Activated CD8-positive, alpha-beta T cell treated with anti-CD3 and anti-CD28 coated beads, Interleukin-2, amount 10 ng/mL, durations not matched to agents 7 days and 5 days (primary cell): ENCODE measurements around the gene HDAC4. TPM values are rescaled to one million over a fixed set of nuclear protein-coding genes. Genes with fewer than 3 reads are reported as not detected.
A peak's percentile ranks its signal among the peaks of the same experiment; 100 is the strongest.

ENCODE experiments used
- ATAC-seq: fragments of 150-1000 bp; cut with Tn5 transposase; one replicate; pipeline ENCODE4 v1.10.0; 2021; ENCODE audit warnings: moderate library complexity
- CTCF ChIA-PET: fragments of 350-600 bp; sonication (Branson Sonifier 250); formaldehyde crosslinking; loops from one replicate; lab custom pipeline; 2021; ENCODE audit warnings: antibody characterized with exemption; lab: Charles Lee
- POLR2A ChIA-PET: fragments of 350-600 bp; sonication (Branson Sonifier 250); formaldehyde crosslinking; loops from one replicate; lab custom pipeline; 2021; ENCODE audit warnings: antibody characterized with exemption; lab: Charles Lee
- DNase-seq: peaks from one replicate; pipeline ENCODE4 v3.0.0-alpha.2; 2020
- H3K27ac Mint-ChIP-seq: one replicate; pipeline ENCODE4 v1.8.0; 2021; ENCODE audit warnings: mild to moderate bottlenecking, mixed read lengths
- H3K27me3 Mint-ChIP-seq: one replicate; pipeline ENCODE4 v1.8.0; 2021; ENCODE audit warnings: low read depth, mixed read lengths
- H3K36me3 Mint-ChIP-seq: one replicate; pipeline ENCODE4 v1.8.0; 2021; ENCODE audit warnings: low read depth, mixed read lengths
- H3K4me1 Mint-ChIP-seq: one replicate; pipeline ENCODE4 v1.8.0; 2021; ENCODE audit warnings: low read depth, mixed read lengths
- H3K4me3 Mint-ChIP-seq: one replicate; pipeline ENCODE4 v1.8.0; 2021; ENCODE audit warnings: mild to moderate bottlenecking, mixed read lengths
- H3K9me3 Mint-ChIP-seq: one replicate; pipeline ENCODE4 v1.8.0; 2022; ENCODE audit warnings: mixed read lengths; ENCODE audit not compliant: insufficient read depth
- total RNA-seq, 2 experiments: library from RNA; stranded (reverse); gene quantifications; one replicate each; pipeline ENCODE4 v1.2.3, GENCODE V29; 2021

HDAC4 gene
- total RNA-seq, 2 experiments from 2014 or later: 50.7 to 58.8 TPM

DNA sequence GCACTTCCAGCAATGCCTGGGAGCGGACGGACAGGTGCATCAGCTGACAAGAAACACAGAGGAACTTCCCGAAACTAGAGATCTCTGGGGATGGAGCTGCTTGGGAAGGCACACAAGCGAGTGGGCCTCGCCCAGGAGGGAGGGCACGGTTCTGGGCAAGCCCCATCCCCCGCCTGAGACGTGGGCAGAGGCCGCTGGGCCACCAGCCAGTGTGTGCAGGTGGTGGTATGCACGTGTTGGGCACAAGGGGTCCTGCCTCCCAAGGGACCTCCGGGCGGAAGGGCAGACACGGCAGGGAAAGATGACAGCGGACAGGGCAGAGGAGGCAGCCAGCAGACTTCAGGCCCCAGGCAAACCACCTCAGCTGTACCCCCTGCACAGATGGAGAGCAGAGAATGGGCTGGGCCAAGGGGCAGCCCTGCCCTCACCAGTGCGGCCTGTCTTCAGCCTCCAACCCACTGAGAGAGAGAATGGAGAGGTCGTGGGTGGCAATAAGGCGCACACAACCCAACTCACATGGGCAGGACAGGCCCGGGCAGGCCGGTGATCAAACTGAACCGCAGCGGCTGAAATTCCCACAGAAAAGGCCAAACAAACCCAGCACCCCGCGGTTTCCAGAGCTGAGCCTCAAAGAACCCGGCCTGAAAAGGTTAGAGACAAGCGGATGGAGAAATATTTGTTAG, 51.2 kb downstream of the HDAC4 start:
- POLR2A ChIA-PET: no interaction called here
- Mint-ChIP-seq H3K27me3 (no peaks in the 10 kb centered on the region), H3K36me3 (peaks cover 22% of the 10 kb centered on the region), H3K9me3 (peaks cover 2% of the 10 kb centered on the region), H3K27ac (no peak overlapping the region), H3K4me1 (peaks cover 6% of the 10 kb centered on the region), H3K4me3 (no peak overlapping the region)
- CTCF ChIA-PET: interaction anchor here (1.3 kb wide), 1 partner anchor 10 kb away, joined by 4 read pairs; no protein-coding TSS in a partner anchor
- no peak for DNase-seq
- ATAC-seq: no peak

DNA sequence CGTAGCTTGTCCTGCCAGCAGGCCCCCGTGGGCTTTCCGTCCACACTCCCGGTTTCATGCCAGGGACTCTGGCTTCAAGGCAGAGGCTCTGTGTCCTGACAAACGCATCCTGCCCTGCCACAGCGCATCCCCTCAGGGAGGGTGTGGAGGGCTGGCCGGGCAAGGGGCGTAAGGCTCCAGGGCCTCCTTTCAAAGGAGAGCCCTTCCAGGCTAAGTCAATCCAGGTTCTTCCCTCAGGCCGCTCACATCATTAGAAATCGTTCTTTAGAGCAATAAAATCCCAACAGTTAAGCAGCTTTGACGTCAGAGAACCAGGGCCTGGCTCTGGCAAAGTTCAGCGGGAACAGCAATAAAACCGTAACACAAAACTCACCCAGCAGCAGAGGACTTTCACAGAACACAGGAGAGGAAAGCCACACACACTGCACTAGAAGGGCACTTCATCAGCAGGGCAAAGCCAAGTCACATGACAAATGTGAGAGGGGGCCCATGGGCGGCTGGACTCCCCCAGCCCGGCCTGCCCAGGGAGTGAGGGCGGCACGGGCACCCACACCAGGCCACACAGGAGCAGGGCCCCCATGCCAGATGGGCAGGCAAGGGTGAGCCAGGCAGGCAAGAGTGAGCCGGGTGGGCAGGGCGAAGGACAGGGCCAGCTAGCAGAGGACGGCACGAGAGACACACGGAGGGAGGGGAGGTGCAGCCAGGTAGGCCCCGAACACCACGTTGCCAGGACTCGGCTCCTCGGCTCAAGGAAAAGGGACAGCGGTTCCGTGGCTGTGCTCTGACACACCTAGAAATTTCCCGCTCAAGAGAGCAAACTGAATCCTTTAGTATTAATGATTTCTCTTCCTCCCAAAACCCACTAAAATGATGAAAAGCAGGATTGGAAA, 52.0 kb downstream of the HDAC4 start:
- ATAC-seq (no peak), DNase-seq (no peak)
- Mint-ChIP-seq H3K4me3 (no peak overlapping the region), H3K4me1 (peaks cover 6% of the 10 kb centered on the region), H3K9me3 (no peaks in the 10 kb centered on the region), H3K27me3 (no peaks in the 10 kb centered on the region), H3K27ac (no peak overlapping the region), H3K36me3 (peaks cover 17% of the 10 kb centered on the region)
- ChIA-PET CTCF (no interaction called here), POLR2A (no interaction called here)

DNA sequence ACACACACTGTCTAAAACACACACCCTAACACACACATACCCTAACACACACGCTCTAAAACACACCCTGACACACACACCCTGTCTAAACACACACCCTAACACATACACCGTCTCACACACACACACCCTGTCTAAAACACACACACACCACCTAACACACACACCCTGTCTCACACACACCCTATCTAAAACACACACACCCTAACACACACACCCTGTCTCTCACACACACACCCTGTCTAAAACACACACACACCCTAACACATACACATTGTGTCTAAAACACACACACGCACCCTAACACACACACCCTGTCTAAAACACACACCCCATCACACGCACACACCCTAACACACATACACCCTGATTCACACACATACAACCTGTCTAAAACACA, 54.1 kb downstream of the HDAC4 start:
- no peak for ATAC-seq
- DNase-seq: no peak
- Mint-ChIP-seq H3K27ac (no peak overlapping the region), H3K4me1 (no peaks in the 10 kb centered on the region), H3K36me3 (peaks cover 7% of the 10 kb centered on the region), H3K9me3 (no peaks in the 10 kb centered on the region), H3K4me3 (no peak overlapping the region), H3K27me3 (no peaks in the 10 kb centered on the region)
- ChIA-PET CTCF (no interaction called here), POLR2A (no interaction called here)

DNA sequence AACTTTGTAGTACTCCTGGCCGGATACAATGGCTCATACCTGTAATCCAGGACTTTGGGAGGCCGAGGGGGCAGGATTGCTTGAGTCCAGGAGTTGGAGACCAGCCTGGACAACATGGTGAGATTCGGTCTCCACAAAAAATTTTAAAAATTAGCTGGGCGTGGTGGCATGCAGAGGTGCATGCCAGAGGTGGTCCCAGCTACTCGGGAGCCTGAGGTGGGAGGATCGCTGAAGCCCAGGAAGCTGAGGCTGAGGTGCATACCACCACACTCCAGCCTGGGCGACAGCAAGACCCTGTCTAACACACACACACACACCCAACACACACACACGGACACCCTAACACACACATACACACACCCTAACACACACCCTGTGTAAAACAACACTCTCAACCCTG, 55.6 kb downstream of the HDAC4 start:
- peaks cover 6% of the 10 kb centered on the region for H3K27me3 Mint-ChIP-seq
- DNase-seq (no peak), ATAC-seq (no peak)
- no peak overlapping the region for H3K27ac Mint-ChIP-seq
- H3K36me3 Mint-ChIP-seq: peaks cover 7% of the 10 kb centered on the region
- ChIA-PET CTCF (interaction anchor here (0.5 kb wide), 1 partner anchor 174 kb away, joined by 3 read pairs; no protein-coding TSS in a partner anchor), POLR2A (interaction anchor here (1.0 kb wide), 1 partner anchor 56 kb away, joined by 3 read pairs; the partner anchor contains the start of gene HDAC4)
- peaks cover 13% of the 10 kb centered on the region for H3K4me1 Mint-ChIP-seq
- no peaks in the 10 kb centered on the region for H3K9me3 Mint-ChIP-seq
- no peak overlapping the region for H3K4me3 Mint-ChIP-seq

DNA sequence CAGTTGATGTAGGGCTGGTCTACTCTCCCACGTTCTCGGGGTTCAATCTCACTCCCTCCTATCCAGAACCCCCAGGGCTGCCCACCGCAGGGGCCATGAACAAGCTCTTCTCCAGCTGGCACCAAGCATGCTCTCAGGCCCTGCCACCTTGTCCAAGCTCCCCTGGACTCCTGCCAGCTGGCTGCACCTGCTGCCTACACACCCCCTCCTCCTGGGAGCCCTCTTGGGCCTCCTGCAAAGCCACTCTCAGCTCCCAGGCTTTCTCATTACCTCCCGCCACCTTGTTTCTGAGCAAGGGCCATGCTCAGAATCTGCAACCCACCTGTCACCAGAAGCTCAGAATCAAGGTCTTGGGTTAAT, 56.0 kb downstream of the HDAC4 start:
- Mint-ChIP-seq H3K4me1 (peaks cover 17% of the 10 kb centered on the region), H3K9me3 (no peaks in the 10 kb centered on the region), H3K36me3 (peaks cover 7% of the 10 kb centered on the region), H3K27me3 (peaks cover 6% of the 10 kb centered on the region), H3K4me3 (no peak overlapping the region), H3K27ac (no peak overlapping the region)
- CTCF ChIA-PET: interaction anchor here (0.5 kb wide), 1 partner anchor 173 kb away, joined by 3 read pairs; no protein-coding TSS in a partner anchor
- ATAC-seq (no peak), DNase-seq (no peak)
- POLR2A ChIA-PET: interaction anchor here (1.0 kb wide), 1 partner anchor 56 kb away, joined by 3 read pairs; the partner anchor contains the start of gene HDAC4

DNA sequence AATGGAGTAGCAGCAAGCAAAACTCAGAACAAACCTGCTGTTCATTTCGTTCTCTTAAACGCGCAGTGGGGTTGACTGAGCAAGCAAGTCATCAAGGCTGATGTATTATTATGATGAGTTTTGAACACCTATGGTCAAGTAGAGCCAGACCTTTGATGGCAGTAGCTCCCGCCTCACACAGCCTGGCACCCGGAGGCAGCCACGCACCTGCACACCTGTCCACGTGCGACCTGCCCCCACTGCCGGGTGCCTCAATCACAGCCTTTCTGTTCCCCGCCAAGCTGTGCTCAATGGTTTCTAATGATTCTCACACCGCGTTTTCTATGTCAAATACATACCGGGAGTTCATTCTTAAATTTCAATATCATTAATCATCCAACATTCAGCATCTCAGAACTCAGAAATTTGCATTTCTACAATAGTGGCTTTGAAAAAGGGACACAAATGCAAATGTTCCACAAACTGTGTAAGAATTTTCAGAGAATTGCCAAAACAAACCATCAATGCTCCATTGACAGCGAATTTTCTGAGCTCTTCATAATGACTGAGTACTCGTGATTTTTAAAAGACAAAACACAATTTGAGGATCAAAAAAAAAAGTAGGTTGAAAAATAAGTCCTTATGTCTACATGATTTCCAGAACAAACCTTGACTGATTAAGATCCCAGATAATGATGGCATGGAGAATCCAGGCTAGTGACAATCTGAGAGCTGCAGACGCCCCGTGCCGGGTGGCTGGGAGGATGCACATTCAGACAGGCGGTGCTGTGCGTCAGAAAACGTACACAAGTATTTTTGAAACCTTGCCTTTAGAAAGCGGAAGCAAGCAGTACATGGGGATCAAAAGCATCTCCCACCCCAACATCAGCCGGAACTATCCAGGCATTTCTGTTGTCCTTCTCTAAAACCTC, 56.6 kb downstream of the HDAC4 start:
- Mint-ChIP-seq H3K36me3 (peaks cover 7% of the 10 kb centered on the region), H3K27ac (no peak overlapping the region), H3K9me3 (no peaks in the 10 kb centered on the region), H3K27me3 (peaks cover 6% of the 10 kb centered on the region), H3K4me1 (peaks cover 23% of the 10 kb centered on the region), H3K4me3 (no peak overlapping the region)
- ChIA-PET CTCF (interaction anchor here (1.1 kb wide), 1 partner anchor 25 kb away, joined by 3 read pairs; no protein-coding TSS in a partner anchor), POLR2A (no interaction called here)
- no peak for DNase-seq
- no peak for ATAC-seq

DNA sequence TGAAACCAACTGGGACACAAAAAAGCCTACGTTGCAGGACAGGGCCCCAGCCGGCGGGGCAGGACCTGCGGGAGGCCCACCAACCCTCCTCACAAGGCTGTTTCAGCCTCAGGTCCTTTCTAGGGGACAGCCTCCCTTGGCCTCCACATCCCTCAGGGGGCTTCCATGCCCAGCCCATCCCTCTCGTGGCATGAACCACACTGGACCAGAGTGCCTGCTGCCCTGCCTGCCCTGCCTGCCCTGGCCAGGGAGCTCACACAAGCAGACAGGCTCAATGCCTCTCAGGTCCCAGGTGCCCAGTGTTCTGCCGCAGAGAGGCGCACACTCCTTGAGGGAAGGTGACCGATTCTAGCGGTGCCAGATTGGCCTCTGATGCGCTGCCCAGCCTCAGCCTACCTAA, 57.4 kb downstream of the HDAC4 start:
- peaks cover 6% of the 10 kb centered on the region for H3K27me3 Mint-ChIP-seq
- DNase-seq (no peak), ATAC-seq (no peak)
- peaks cover 7% of the 10 kb centered on the region for H3K36me3 Mint-ChIP-seq
- H3K9me3 Mint-ChIP-seq: no peaks in the 10 kb centered on the region
- no peak overlapping the region for H3K27ac Mint-ChIP-seq
- peaks cover 30% of the 10 kb centered on the region for H3K4me1 Mint-ChIP-seq
- ChIA-PET POLR2A (no interaction called here), CTCF (interaction anchor here (1.1 kb wide), 1 partner anchor 26 kb away, joined by 3 read pairs; no protein-coding TSS in a partner anchor)
- H3K4me3 Mint-ChIP-seq: no peak overlapping the region

DNA sequence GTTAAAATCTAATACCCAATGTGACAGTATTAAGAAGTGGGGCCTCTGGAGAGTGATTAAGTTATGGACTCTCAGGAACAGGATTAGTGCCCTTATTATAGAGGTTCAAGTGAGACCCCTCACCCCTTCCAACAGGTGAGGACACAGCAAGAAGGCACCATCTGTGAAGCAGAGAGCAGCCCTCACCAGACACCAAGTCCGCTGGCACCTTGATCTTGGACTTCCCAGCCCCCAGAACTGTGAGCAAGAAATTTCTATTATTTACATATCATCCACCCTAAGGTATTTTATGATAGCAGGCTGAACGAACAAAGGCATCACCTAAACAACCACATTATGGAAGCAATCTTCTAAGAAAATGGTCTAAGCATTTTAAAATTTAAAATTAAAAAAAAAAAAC, 59.0 kb downstream of the HDAC4 start:
- H3K4me3 Mint-ChIP-seq: no peak overlapping the region
- H3K27me3 Mint-ChIP-seq: peaks cover 10% of the 10 kb centered on the region
- no peak for DNase-seq
- CTCF ChIA-PET: no interaction called here
- no peak for ATAC-seq
- H3K9me3 Mint-ChIP-seq: no peaks in the 10 kb centered on the region
- peaks cover 13% of the 10 kb centered on the region for H3K36me3 Mint-ChIP-seq
- POLR2A ChIA-PET: interaction anchor here (0.7 kb wide), 1 partner anchor 61 kb away, joined by 4 read pairs; no protein-coding TSS in a partner anchor
- no peak overlapping the region for H3K27ac Mint-ChIP-seq
- H3K4me1 Mint-ChIP-seq: peaks cover 33% of the 10 kb centered on the region

DNA sequence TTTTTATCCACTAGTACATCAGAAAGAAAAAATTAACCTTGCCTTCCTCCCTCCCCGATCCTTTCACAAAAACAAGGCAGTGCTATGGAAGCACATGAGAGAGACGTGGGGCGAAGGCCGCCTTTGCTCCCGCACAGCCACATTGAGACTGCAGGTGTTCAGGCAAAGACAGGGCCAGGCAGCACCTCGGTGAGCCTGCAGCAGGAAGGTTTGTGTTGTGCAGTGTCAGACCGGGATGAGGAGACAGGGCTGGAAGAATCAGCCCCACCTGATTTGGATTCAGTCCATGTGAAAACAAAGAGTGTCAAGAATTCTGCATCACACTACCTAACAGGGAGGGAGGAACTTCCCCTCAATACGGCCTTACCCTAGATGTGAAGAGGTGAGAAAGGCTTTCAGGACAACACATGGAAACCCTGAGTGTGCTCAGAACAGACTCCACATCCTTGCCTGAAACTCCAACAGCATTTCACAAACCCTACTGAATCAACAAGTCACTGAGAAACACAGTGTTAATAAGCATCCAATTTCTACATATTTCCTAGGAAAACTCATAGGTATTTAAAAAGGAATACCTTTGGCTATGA, 59.6 kb downstream of the HDAC4 start:
- ATAC-seq (no peak), DNase-seq (no peak)
- CTCF ChIA-PET: no interaction called here
- peaks cover 33% of the 10 kb centered on the region for H3K4me1 Mint-ChIP-seq
- no peak overlapping the region for H3K4me3 Mint-ChIP-seq
- POLR2A ChIA-PET: no interaction called here
- peaks cover 13% of the 10 kb centered on the region for H3K36me3 Mint-ChIP-seq
- H3K27ac Mint-ChIP-seq: no peak overlapping the region
- peaks cover 10% of the 10 kb centered on the region for H3K27me3 Mint-ChIP-seq
- no peaks in the 10 kb centered on the region for H3K9me3 Mint-ChIP-seq

DNA sequence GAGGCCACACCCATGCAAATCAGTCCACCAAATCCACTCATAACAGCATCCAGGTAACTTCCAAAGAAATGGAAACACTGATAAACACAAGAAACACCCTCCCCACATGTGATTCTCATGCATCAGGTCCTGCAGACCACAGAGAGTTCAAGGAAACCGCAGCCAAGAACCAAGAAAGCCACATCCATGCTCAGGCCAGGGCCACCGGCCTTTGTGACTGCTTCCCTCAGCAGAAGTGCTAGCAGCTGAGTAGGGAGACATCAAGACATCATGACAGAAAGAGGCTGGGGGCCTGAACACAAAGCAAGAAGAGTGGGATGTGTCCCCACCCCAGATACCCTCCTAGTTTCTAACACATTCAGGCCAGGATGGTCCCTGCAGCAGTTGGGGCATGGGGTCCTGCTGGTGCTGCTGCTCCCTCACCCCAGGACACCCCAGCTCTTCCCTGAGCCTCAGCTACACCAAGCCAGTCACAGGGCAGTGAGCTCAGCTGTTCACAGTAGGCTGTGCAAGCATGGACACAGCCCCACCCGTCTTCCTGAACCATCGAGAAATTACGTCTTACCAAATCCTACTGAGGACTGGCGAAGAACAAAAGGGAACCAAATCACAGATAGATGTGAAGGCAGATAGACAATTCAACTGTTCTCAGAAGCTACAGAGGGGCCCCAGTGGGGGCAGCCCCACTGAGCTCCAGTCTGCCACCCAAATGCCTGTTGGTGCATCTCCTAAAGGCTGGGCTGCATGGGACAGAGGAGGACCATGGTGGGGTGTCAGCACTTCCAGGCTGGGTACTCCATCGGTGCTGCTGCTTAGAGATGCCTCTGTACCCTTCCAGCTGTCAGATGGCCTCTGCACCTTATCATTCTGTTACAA, 60.9 kb downstream of the HDAC4 start:
- DNase-seq (peak; percentile 80), ATAC-seq (peak; percentile 82)
- peak overlapping the region; percentile 44 for H3K4me3 Mint-ChIP-seq
- H3K4me1 Mint-ChIP-seq: peaks cover 35% of the 10 kb centered on the region
- ChIA-PET POLR2A (no interaction called here), CTCF (interaction anchor here (1.3 kb wide), 1 partner anchor 12 kb away, joined by 3 read pairs; no protein-coding TSS in a partner anchor)
- H3K27ac Mint-ChIP-seq: peak overlapping the region; percentile 37
- peaks cover 10% of the 10 kb centered on the region for H3K27me3 Mint-ChIP-seq
- H3K36me3 Mint-ChIP-seq: peaks cover 16% of the 10 kb centered on the region
- no peaks in the 10 kb centered on the region for H3K9me3 Mint-ChIP-seq
